Ecto neural progenitor cell (in vitro differentiated cells): Measurements from ENCODE around the gene RASA3.

Experiments
- DNase-seq: peaks from one replicate; pipeline ENCODE4 v3.0.0-alpha.2; 2018; ENCODE audit warnings: low spot score

RASA3 gene

GRCh38 chr13:113952151-113952982 lies 180.1 kb downstream of the RASA3 start:
- no peak for DNase-seq

- DNase-seq: peak; percentile 69
These were observed 181.0 kb downstream of the RASA3 start for GRCh38 chr13:113951246-113951999.

GRCh38 chr13:113950451-113951245 lies 181.8 kb downstream of the RASA3 start:
- DNase-seq: no peak

- no peak for DNase-seq
These were observed 182.9 kb downstream of the RASA3 start for GRCh38 chr13:113949546-113949945.

- DNase-seq: no peak
These were observed 184.2 kb downstream of the RASA3 start for GRCh38 chr13:113948034-113948742.

- no peak for DNase-seq
These were observed 185.0 kb downstream of the RASA3 start for GRCh38 chr13:113947311-113948033.

GRCh38 chr13:113946409-113947181 lies 185.8 kb downstream of the RASA3 start:
- DNase-seq: no peak

- DNase-seq: no peak
These were observed 186.5 kb downstream of the RASA3 start for GRCh38 chr13:113945857-113946408.

GRCh38 chr13:113943821-113944565 lies 188.4 kb downstream of the RASA3 start:
- DNase-seq: no peak

- no peak for DNase-seq
These were observed 189.8 kb downstream of the RASA3 start for GRCh38 chr13:113942591-113943103.

GRCh38 chr13:113941571-113942191 lies 190.7 kb downstream of the RASA3 start:
- no peak for DNase-seq

GRCh38 chr13:113939944-113940297 lies 192.5 kb downstream of the RASA3 start:
- no peak for DNase-seq

- DNase-seq: no peak
These were observed 193.1 kb downstream of the RASA3 start for GRCh38 chr13:113939129-113939943.

GRCh38 chr13:113938716-113939115 lies 193.7 kb downstream of the RASA3 start:
- DNase-seq: no peak

- no peak for DNase-seq
These were observed 194.2 kb downstream of the RASA3 start for GRCh38 chr13:113938246-113938645.

GRCh38 chr13:113937527-113938180 lies 194.8 kb downstream of the RASA3 start:
- DNase-seq: no peak

GRCh38 chr13:113937073-113937472 lies 195.3 kb downstream of the RASA3 start:
- DNase-seq: no peak
